Large intestine (tissue), 12 donors: Measurements from ENCODE around the gene C5orf22. TPM values are rescaled to one million over a fixed set of nuclear protein-coding genes. Genes with fewer than 3 reads are reported as not detected.

Experiments used
- DNase-seq, 2 donors: peaks; one replicate each; pipeline versions ENCODE4 v3.0.0 to v3.0.0-alpha.2; 2013
- H3K27ac ChIP-seq: one replicate; pipeline ENCODE4 v1.5.1; 2013; ENCODE audit warnings: low read length
- H3K27me3 ChIP-seq: 2 replicates; pipeline ENCODE4 v1.6.1; 2013; ENCODE audit warnings: low read length; ENCODE audit not compliant: control insufficient read depth, insufficient read depth
- H3K36me3 ChIP-seq: 2 replicates; pipeline ENCODE4 v1.6.1; 2013; ENCODE audit warnings: low read length; ENCODE audit not compliant: control insufficient read depth, insufficient read depth
- H3K4me1 ChIP-seq: one replicate; pipeline ENCODE4 v1.6.1; 2013; ENCODE audit warnings: low read length; ENCODE audit not compliant: control insufficient read depth, insufficient read depth
- H3K4me3 ChIP-seq: one replicate; pipeline ENCODE4 v1.5.1; 2013; ENCODE audit warnings: low read length
- H3K9me3 ChIP-seq: one replicate; pipeline ENCODE4 v1.6.1; 2013; ENCODE audit warnings: mild to moderate bottlenecking, low read depth, low read length, moderate library complexity; ENCODE audit not compliant: control insufficient read depth
- WGBS: methylation state at CpG from one replicate; pipeline ENCODE4 v1.1.5; 2013; ENCODE audit warnings: low lambda C conversion rate; ENCODE audit not compliant: insufficient coverage; 5-methylcytosine and 5-hydroxymethylcytosine counted together
- long read RNA-seq, 11 donors: transcript quantifications; one replicate each; lab custom pipeline, GENCODE V29; 2026
- polyA plus RNA-seq: library from polyadenylated mRNA; unstranded; fragments of 120-200 nt; gene quantifications from one replicate; pipeline ENCODE4 v1.2.1, GENCODE V29; 2013

C5orf22 gene
- polyA plus RNA-seq = 20.2 TPM
- long read RNA-seq, donor 1, partial matches to known transcripts = 0 of 3 reads
- long read RNA-seq, donor 1, other reads (novel, unspliced or antisense) = 0 of 3 reads
- long read RNA-seq, donor 2, partial matches to known transcripts = 5 of 9 reads
- long read RNA-seq, donor 2, other reads (novel, unspliced or antisense) = 0 of 9 reads
- long read RNA-seq, donor 3, partial matches to known transcripts = 0 of 6 reads
- long read RNA-seq, donor 3, other reads (novel, unspliced or antisense) = 0 of 6 reads
- long read RNA-seq, donor 4 = 0 reads
- long read RNA-seq, donor 5, partial matches to known transcripts = 0 of 1 reads
- long read RNA-seq, donor 5, other reads (novel, unspliced or antisense) = 0 of 1 reads
- long read RNA-seq, donor 6, partial matches to known transcripts = 18 of 22 reads
- long read RNA-seq, donor 6, other reads (novel, unspliced or antisense) = 0 of 22 reads
- long read RNA-seq, donor 7, partial matches to known transcripts = 0 of 1 reads
- long read RNA-seq, donor 7, other reads (novel, unspliced or antisense) = 0 of 1 reads
- long read RNA-seq, donor 8, partial matches to known transcripts = 0 of 4 reads
- long read RNA-seq, donor 8, other reads (novel, unspliced or antisense) = 0 of 4 reads
- long read RNA-seq, donor 9, partial matches to known transcripts = 0 of 1 reads
- long read RNA-seq, donor 9, other reads (novel, unspliced or antisense) = 0 of 1 reads
- long read RNA-seq, donor 10 = 0 reads
- long read RNA-seq, donor 11, partial matches to known transcripts = 0 of 5 reads
- long read RNA-seq, donor 11, other reads (novel, unspliced or antisense) = 0 of 5 reads

DNA sequence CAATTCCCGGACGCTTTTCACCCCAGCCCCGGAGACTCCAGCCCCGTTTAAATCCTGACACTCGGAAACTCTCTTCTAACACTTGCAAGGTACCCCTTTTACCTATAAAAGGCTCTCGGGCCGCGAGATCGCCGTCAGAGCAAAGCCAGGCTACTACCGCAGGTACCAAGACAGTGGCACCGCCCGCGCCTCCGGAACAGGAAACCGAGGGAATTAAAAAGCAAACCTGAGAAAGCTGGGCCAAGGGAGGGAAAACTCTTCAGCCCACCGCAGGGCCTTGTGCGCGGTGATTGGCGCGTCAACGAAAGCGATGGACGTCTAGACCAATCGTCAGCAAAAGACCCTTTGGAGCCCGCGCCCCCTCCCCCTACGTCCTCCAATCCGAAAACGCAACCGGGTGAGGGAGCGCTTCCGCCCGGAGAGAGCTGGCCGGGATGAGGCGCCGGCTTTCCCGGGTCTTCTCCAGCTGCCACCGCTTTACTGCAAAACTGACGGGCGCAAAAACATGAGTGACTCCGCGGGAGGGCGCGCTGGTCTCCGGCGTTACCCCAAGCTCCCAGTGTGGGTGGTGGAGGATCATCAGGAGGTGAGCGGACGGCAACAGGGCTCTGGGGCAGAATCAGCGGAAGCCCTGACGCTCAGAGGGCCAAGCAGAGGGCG is at the start of gene C5orf22, which contains the start of gene DROSHA:
TSS of gene C5orf22 (plus strand) at position 414 of the 660 bp plus-strand sequence. CDS start at position 506, 92 bp downstream.
TSS of gene DROSHA (minus strand) at position 206 of the 660 bp plus-strand sequence. CDS start 3,034 bp downstream, outside the sequence.
- peak; percentile 94 to 97 for DNase-seq
- Histone ChIP-seq H3K27me3 (no peaks in the 10 kb centered on the region), H3K4me3 (peak within 1 kb of the TSS; percentile 77), H3K4me1 (peaks cover 13% of the 10 kb centered on the region), H3K9me3 (no peaks in the 10 kb centered on the region), H3K27ac (peak within 1 kb of the TSS; percentile 49), H3K36me3 (peaks cover 31% of the 10 kb centered on the region)
- WGBS = no CpG with 5 or more reads among the region's 52 CpGs

DNA sequence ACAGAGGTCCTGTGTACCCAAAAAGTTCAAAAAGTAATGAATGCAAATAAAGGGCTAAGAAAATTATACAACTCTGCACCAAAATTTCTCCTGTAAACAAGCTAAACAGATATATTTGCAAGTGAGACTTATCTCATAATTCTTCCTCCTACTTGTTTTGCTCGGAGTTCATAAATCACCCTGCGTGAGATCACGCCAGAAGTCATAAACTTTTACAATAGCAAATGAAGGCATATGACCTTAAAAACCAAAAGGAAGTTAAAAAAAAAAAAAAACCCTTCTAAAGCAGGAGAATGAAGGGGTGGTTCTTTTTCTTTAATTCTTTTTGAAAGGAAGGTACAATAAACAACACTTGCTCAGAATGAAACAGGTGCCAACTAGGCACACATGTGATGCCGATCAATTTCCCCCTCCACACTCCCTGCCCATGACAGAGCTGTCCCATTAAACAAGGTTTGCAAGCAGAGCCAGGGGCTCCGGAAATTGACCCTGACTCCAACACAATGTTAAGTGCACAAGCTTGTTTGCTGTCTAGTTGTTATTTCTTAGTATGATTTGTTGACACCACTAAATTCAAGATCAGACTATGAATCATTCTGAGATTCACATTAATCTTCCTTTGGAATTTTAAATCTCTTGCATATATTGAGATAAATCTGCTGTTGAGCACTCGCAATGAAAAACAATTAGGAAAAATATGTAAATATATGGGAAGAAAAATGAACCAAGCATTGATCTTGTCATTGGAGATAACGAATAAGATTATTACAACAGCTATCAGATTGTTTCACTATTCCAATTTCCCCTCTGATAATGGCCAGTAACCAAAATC is 46.5 kb upstream of the C5orf22 start:
- no peak overlapping the region for H3K27ac ChIP-seq

DNA sequence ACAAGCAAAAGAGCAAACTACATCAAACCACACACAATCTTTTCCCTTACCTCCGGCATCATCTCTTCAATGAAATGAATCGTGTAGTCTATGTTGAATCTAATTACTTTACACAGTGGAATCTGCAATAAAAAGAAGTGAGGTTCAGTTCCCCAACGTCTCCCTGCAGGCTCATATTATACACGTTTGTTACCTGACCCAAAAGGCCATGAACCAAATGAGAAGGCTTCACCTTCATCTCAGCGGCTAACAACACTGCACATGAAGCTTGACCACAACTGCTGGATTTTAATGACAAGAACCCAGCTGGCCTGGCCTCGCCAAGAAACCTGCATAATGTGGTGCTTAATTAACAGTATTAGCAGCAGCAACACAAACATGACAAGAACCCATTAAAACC is 45.7 kb upstream of the C5orf22 start:
- peaks cover 5% of the 10 kb centered on the region for H3K4me1 ChIP-seq
- H3K27me3 ChIP-seq = no peaks in the 10 kb centered on the region
- 67% methylated on average over 1 of the region's 6 CpGs for WGBS
- no peak overlapping the region for H3K4me3 ChIP-seq
- no peak overlapping the region for H3K27ac ChIP-seq
- no peaks in the 10 kb centered on the region for H3K9me3 ChIP-seq
- no peak for DNase-seq
- peaks cover 31% of the 10 kb centered on the region for H3K36me3 ChIP-seq

More for the DNA sequence above, 46.5 kb upstream of the C5orf22 start:
- H3K36me3 ChIP-seq = peaks cover 31% of the 10 kb centered on the region
- 61% methylated on average over 4 of the region's 7 CpGs for WGBS
- no peak overlapping the region for H3K4me3 ChIP-seq
- H3K9me3 ChIP-seq = no peaks in the 10 kb centered on the region
- peak; percentile 50 to 79 for DNase-seq
- H3K4me1 ChIP-seq = peaks cover 5% of the 10 kb centered on the region
- H3K27me3 ChIP-seq = no peaks in the 10 kb centered on the region

DNA sequence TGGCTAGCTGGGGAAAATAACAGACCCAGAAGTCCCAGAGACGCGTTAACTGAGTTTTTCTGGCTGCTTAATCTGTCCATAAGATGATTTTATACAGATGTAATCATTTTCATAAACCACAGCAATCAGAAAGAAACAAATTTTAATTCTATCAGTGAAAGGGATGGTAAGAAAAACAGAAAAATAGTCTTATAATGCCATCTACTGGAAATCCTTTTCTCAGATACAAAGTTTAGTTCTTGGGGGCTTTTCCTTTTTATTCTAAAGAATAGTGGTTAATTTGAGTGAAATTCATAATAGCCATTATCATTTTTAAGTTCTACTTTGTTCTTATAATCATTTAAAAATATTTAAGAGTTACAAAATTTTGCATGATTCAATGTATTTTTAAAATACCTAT is 44.6 kb upstream of the C5orf22 start:
- no peak for DNase-seq
- Histone ChIP-seq H3K4me1 (peaks cover 5% of the 10 kb centered on the region), H3K9me3 (no peaks in the 10 kb centered on the region), H3K27ac (no peak overlapping the region), H3K27me3 (no peaks in the 10 kb centered on the region), H3K4me3 (no peak overlapping the region), H3K36me3 (peaks cover 27% of the 10 kb centered on the region)
- WGBS = no CpG with 5 or more reads among the region's 2 CpGs

- H3K27ac ChIP-seq = no peak overlapping the region
- no peaks in the 10 kb centered on the region for H3K9me3 ChIP-seq
- no peak overlapping the region for H3K4me3 ChIP-seq
- no peaks in the 10 kb centered on the region for H3K27me3 ChIP-seq
- H3K36me3 ChIP-seq = peaks cover 69% of the 10 kb centered on the region
- H3K4me1 ChIP-seq = no peaks in the 10 kb centered on the region
- DNase-seq = no peak
- WGBS = no CpG with 5 or more reads among the region's 4 CpGs
These were observed 39.2 kb upstream of the C5orf22 start for GRCh38 chr5:31492869-31493268.

- Histone ChIP-seq H3K27me3 (no peaks in the 10 kb centered on the region), H3K9me3 (no peaks in the 10 kb centered on the region), H3K36me3 (peaks cover 74% of the 10 kb centered on the region), H3K27ac (no peak overlapping the region), H3K4me3 (no peak overlapping the region), H3K4me1 (no peaks in the 10 kb centered on the region)
- DNase-seq = no peak
- 100% methylated on average over 1 of the region's 4 CpGs for WGBS
These were observed 36.8 kb upstream of the C5orf22 start for GRCh38 chr5:31495336-31495735.

DNA sequence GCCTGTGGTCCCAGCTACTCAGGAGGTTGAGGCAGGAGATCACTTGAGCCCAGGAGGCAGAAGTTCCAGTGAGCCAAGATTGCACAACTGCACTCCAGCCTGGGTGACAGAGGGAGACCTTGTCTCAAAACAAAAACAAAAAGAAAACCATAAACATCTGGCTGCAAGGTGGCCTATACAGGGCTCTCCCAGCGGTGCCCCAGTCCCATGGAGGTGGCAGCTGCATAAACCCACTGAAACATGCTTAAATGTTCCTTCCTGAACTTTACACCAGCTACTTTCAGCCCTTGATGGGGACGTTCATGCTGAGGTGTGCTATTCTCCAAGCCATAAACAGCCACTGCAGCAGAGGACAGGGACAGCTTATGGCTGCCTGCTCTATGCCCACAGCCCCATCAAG is 35.8 kb upstream of the C5orf22 start:
- no peak overlapping the region for H3K27ac ChIP-seq
- no peaks in the 10 kb centered on the region for H3K4me1 ChIP-seq
- no peak for DNase-seq
- peaks cover 82% of the 10 kb centered on the region for H3K36me3 ChIP-seq
- no peaks in the 10 kb centered on the region for H3K9me3 ChIP-seq
- no peaks in the 10 kb centered on the region for H3K27me3 ChIP-seq
- no peak overlapping the region for H3K4me3 ChIP-seq
- no CpG with 5 or more reads among the region's 2 CpGs for WGBS

DNA sequence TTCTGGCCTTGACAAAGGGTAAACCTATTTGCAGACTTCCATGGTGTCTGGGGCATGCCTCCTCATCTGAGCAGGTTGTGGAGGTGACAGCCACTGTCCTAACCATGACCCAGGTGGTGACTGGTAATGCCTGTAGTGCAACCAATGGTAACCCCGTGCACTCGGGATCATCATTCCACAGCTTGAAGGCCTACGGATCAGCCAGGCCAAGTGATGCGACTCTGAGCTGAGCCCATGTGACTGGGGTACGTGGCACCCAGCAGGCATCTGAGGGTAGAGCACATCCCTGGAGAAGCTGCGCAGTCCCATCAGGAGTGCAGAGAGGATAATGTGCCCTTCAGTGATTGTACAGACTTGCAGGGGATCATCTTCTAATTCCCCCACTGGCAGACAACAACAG is 35.2 kb upstream of the C5orf22 start:
- no CpG with 5 or more reads among the region's 6 CpGs for WGBS
- Histone ChIP-seq H3K36me3 (peaks cover 85% of the 10 kb centered on the region), H3K4me1 (no peaks in the 10 kb centered on the region), H3K4me3 (no peak overlapping the region), H3K27me3 (no peaks in the 10 kb centered on the region), H3K9me3 (no peaks in the 10 kb centered on the region), H3K27ac (no peak overlapping the region)
- DNase-seq = no peak

DNA sequence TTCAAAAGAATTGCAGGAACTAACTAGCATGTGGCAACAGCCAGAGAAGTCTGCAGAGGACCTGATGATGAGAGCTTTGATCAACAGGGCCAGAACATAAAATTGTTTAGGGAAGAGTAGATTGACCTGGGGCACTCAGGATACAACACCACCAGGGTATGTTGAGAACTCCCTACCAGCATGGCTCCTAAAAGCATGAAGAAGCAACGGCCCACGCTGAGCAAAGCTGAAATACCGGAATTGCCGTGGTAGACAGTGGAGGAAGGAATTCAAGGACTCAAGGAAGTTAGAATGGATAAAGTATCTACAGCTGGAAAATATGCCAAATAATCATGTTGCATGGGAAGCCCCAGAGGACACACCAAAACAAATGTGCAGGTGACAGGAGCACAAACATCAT is 31.8 kb upstream of the C5orf22 start:
- Histone ChIP-seq H3K9me3 (no peaks in the 10 kb centered on the region), H3K27me3 (no peaks in the 10 kb centered on the region), H3K36me3 (peaks cover 92% of the 10 kb centered on the region), H3K4me3 (no peak overlapping the region), H3K27ac (no peak overlapping the region), H3K4me1 (no peaks in the 10 kb centered on the region)
- 100% methylated on average over 2 of the region's 4 CpGs for WGBS
- DNase-seq = no peak
